CD4-positive, alpha-beta T cell (primary cell): ENCODE data around the gene ZNF223. TPM values are rescaled to one million over a fixed set of nuclear protein-coding genes. Genes with fewer than 3 reads are reported as not detected.

ENCODE experiments used
- ATAC-seq: fragments of 200-7000 bp; cut with Tn5 transposase; one replicate; pipeline ENCODE4 v1.10.0; 2022; ENCODE audit warnings: mild to moderate bottlenecking; ENCODE audit not compliant: poor library complexity
- CTCF ChIA-PET: fragments of 350-600 bp; sonication (Branson Sonifier 250); formaldehyde crosslinking; loops from one replicate; lab custom pipeline; 2021; ENCODE audit warnings: antibody characterized with exemption, inconsistent platforms; lab: Charles Lee
- POLR2A ChIA-PET: fragments of 350-600 bp; sonication (Branson Sonifier 250); formaldehyde crosslinking; loops from one replicate; lab custom pipeline; 2021; ENCODE audit warnings: antibody characterized with exemption, inconsistent platforms; lab: Charles Lee
- DNase-seq, 14 experiments: peaks; one replicate each; pipeline ENCODE4 v3.0.0-alpha.2; 2013 to 2020; ENCODE audit warnings: mixed read lengths in 2 of 14
- H3K27ac ChIP-seq, 2 donors: one replicate each; pipeline versions ENCODE4 v1.5.1 to v1.7.0; 2013; ENCODE audit warnings: low read length in 2 of 2, low read depth in 1 of 2, mild to moderate bottlenecking in 1 of 2
- H3K27me3 ChIP-seq, 2 experiments: 1 replicate in 1 of 2; 2 replicates in 1 of 2; pipeline versions ENCODE4 v1.6.1 to v1.7.0; 2013; ENCODE audit warnings: low read length in 2 of 2, control low read depth in 1 of 2, mild to moderate bottlenecking in 1 of 2, moderate library complexity in 1 of 2; ENCODE audit not compliant: insufficient read depth in 2 of 2, control insufficient read depth in 1 of 2
- H3K36me3 ChIP-seq: one replicate; pipeline ENCODE4 v1.6.1; 2013; ENCODE audit warnings: low read length, control low read depth; ENCODE audit not compliant: insufficient read depth
- H3K4me1 ChIP-seq: one replicate; pipeline ENCODE4 v1.6.1; 2013; ENCODE audit warnings: low read length, control low read depth; ENCODE audit not compliant: insufficient read depth
- H3K4me3 ChIP-seq: one replicate; pipeline ENCODE4 v1.5.1; 2013; ENCODE audit warnings: mild to moderate bottlenecking, low read length, moderate library complexity
- H3K9me3 ChIP-seq, 2 experiments: 1 replicate in 1 of 2; 2 replicates in 1 of 2; pipeline versions ENCODE4 v1.6.1 to v1.7.0; 2013; ENCODE audit warnings: low read length in 2 of 2, mild to moderate bottlenecking in 2 of 2, control low read depth in 1 of 2, moderate library complexity in 1 of 2; ENCODE audit not compliant: control insufficient read depth in 1 of 2, insufficient read depth in 1 of 2
- H3K27ac Mint-ChIP-seq: one replicate; pipeline ENCODE4 v1.8.0; 2020; ENCODE audit warnings: mixed read lengths
- H3K27me3 Mint-ChIP-seq: one replicate; pipeline ENCODE4 v1.8.0; 2021; ENCODE audit warnings: mixed read lengths
- H3K36me3 Mint-ChIP-seq: one replicate; pipeline ENCODE4 v1.8.0; 2021; ENCODE audit warnings: low read depth, mixed read lengths
- H3K4me1 Mint-ChIP-seq: one replicate; pipeline ENCODE4 v1.8.0; 2021; ENCODE audit warnings: low read depth, mixed read lengths
- H3K4me3 Mint-ChIP-seq: one replicate; pipeline ENCODE4 v1.8.0; 2020; ENCODE audit warnings: mild to moderate bottlenecking, mixed read lengths
- H3K9me3 Mint-ChIP-seq: one replicate; pipeline ENCODE4 v1.8.0; 2020; ENCODE audit warnings: mixed read lengths
- intact Hi-C, 2 experiments: fragments of 100-400 bp; cut with DNase I in 1 of 2; cut with micrococcal nuclease in 1 of 2; formaldehyde crosslinking; loops; one replicate each; pipeline versions ENCODE4 v1.15.1 to v1.9.0; 2023 to 2025; cut with DNase I, micrococcal nuclease
- total RNA-seq, 174 experiments: library from RNA in 2 of 174; stranded (reverse) in 2 of 174; gene quantifications; one replicate each; pipeline ENCODE4 v1.2.3 and lab custom pipeline; 2021 to 2026
- TF ChIP-seq, protein P1 (sequence below): fragments of 200-600 bp; IDR thresholded peaks from one replicate; pipeline ENCODE4 v1.8.0; 2022; ENCODE audit warnings: antibody characterized with exemption, mild to moderate bottlenecking

ZNF223 gene
- total RNA-seq, 2 experiments from 2014 or later = 0.67 to 1.1 TPM

DNA sequence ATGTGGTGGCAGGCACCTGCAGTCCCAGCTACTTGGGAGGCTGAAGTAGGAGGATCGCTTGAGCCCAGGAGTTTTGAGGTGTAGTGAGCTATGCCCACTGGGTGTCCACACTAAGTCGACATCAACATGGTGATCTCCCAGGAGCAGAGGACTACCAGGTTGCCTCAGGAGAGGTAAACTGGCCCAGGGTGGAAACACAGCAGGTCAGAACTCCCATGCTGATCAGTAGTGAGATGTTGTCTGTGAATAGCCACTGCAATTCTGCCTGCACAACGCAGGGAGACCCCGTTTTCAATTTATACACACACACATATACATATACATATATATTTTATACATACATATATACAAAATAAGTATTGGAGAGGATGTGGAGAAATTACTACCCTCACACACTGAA, 40.3 kb downstream of the ZNF223 start:
- H3K27me3 Mint-ChIP-seq = no peaks in the 10 kb centered on the region
- peaks cover 6% of the 10 kb centered on the region for H3K4me1 ChIP-seq
- peaks cover 0 to 5% of the 10 kb centered on the region in 2 experiments for H3K9me3 ChIP-seq
- ATAC-seq (no peak), DNase-seq (no peak)
- H3K27ac ChIP-seq = no peak overlapping the region
- peaks cover 46% of the 10 kb centered on the region for H3K36me3 Mint-ChIP-seq
- peaks cover 9% of the 10 kb centered on the region for H3K36me3 ChIP-seq
- intact Hi-C loops = loop anchor here in 1 of 2 experiments (5.0 kb wide), 7 partner anchors 40 to 265 kb away; partner anchors contain the start of genes ZNF155, ZNF223, ZNF230 and ZNF234
- no peak overlapping the region for H3K27ac Mint-ChIP-seq
- ChIA-PET CTCF (no interaction called here), POLR2A (no interaction called here)
- peaks cover under 1% of the 10 kb centered on the region for H3K9me3 Mint-ChIP-seq
- H3K4me3 Mint-ChIP-seq = peak overlapping the region; percentile 69
- TF ChIP-seq, protein P1, sequence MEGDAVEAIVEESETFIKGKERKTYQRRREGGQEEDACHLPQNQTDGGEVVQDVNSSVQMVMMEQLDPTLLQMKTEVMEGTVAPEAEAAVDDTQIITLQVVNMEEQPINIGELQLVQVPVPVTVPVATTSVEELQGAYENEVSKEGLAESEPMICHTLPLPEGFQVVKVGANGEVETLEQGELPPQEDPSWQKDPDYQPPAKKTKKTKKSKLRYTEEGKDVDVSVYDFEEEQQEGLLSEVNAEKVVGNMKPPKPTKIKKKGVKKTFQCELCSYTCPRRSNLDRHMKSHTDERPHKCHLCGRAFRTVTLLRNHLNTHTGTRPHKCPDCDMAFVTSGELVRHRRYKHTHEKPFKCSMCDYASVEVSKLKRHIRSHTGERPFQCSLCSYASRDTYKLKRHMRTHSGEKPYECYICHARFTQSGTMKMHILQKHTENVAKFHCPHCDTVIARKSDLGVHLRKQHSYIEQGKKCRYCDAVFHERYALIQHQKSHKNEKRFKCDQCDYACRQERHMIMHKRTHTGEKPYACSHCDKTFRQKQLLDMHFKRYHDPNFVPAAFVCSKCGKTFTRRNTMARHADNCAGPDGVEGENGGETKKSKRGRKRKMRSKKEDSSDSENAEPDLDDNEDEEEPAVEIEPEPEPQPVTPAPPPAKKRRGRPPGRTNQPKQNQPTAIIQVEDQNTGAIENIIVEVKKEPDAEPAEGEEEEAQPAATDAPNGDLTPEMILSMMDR = no peak
- H3K27me3 ChIP-seq = no peaks in the 10 kb centered on the region
- H3K4me3 ChIP-seq = no peak overlapping the region
- peaks cover 13% of the 10 kb centered on the region for H3K4me1 Mint-ChIP-seq

DNA sequence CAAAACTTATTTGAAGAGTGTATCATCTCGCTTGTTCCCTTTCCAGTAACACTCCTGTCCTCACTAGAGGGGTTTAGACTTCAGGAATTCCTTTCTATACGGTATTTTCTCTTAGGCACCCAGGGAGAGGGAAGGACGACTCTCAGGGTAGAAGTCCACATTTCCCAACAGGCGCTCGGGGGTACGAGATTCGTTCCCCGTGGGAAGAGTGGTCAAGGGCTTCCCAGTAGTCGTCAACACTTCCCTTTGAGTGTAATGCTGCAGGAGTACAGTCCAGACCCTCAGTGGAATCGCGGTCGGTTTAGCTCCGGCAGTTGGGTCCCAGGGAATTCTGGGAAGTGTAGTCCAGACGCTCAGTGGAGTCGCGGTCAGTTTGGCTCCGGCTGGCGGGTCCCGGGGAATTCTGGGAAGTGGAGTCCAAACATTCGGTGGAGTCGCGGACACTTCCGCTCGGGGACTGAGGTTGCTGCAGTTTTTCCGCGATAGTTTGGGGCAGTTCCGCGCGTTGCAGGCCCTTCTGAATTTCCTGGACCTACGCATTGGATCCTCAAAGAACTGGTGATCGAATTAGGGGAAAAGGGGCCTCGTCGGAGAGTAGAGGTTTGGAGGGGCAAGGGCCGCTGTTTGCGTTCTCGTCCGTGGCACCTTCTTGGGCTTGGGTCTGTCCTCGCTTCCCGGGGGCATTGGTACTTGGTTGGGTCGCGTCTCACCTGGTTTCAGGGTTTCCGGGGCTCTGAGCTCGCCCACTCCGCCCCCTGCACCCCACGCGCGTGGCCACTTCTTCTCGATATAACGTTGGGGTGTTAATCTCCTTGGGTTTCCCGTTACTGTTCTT, 42.3 kb downstream of the ZNF223 start, which contains the start of gene ZNF224:
ZNF224 (plus strand) TSS at position 431 of the 835 bp plus-strand sequence. CDS start 3,513 bp downstream, outside the sequence.
- peaks cover 24% of the 10 kb centered on the region for H3K4me1 Mint-ChIP-seq
- no peaks in the 10 kb centered on the region for H3K27me3 ChIP-seq
- ChIA-PET CTCF (interaction anchor here (1.0 to 1.7 kb wide), 6 partner anchors 9 to 92 kb away, joined by 3 to 8 read pairs (median 3); partner anchors contain the start of gene ZNF225), POLR2A (interaction anchor here (0.7 to 2.3 kb wide), 9 partner anchors 19 to 159 kb away, joined by 3 to 18 read pairs (median 6); partner anchors contain the start of genes ZNF225, ZNF226, ZNF227 and ZNF45)
- peak within 1 kb of the TSS; percentile 91 for H3K4me3 ChIP-seq
- H3K9me3 Mint-ChIP-seq = peaks cover 3% of the 10 kb centered on the region
- H3K9me3 ChIP-seq = no peaks in the 10 kb centered on the region
- no peaks in the 10 kb centered on the region for H3K27me3 Mint-ChIP-seq
- intact Hi-C loops = loop anchor here (1.0 to 5.0 kb wide), 13 partner anchors 19 to 267 kb away; partner anchors contain the start of genes ZNF230 (in 2 of the 2), ZNF284 (in 2 of the 2), ZNF45 (in 2 of the 2) and ZNF155 (in 1 of the 2)
- H3K36me3 Mint-ChIP-seq = peaks cover 47% of the 10 kb centered on the region
- TF ChIP-seq, protein P1 = no peak
- peak; percentile 88 for ATAC-seq
- H3K4me1 ChIP-seq = peaks cover 6% of the 10 kb centered on the region
- peaks cover 25% of the 10 kb centered on the region for H3K36me3 ChIP-seq
- DNase-seq = peak; percentile 62 to 92 (median 74)
- peak within 1 kb of the TSS; percentile 30 to 79 for H3K27ac ChIP-seq
- H3K4me3 Mint-ChIP-seq = peak within 1 kb of the TSS; percentile 96
- H3K27ac Mint-ChIP-seq = peak within 1 kb of the TSS; percentile 69

DNA sequence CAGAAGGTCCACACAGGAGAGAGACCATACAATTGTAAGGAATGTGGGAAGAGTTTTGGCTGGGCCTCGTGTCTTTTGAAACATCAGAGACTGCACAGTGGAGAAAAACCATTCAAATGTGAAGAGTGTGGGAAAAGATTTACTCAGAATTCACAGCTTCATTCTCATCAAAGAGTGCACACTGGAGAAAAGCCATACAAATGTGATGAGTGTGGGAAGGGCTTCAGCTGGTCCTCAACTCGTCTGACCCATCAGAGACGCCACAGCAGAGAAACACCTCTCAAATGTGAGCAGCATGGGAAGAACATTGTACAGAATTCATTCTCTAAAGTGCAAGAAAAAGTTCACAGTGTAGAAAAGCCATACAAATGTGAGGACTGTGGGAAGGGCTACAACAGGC, 55.9 kb downstream of the ZNF223 start:
- peaks cover 27 to 68% of the 10 kb centered on the region in 2 experiments for H3K9me3 ChIP-seq
- ChIA-PET POLR2A (no interaction called here), CTCF (no interaction called here)
- TF ChIP-seq, protein P1 = no peak
- DNase-seq (no peak), ATAC-seq (no peak)
- Mint-ChIP-seq H3K36me3 (peaks cover 84% of the 10 kb centered on the region), H3K27ac (no peak overlapping the region), H3K4me3 (no peak overlapping the region), H3K27me3 (no peaks in the 10 kb centered on the region), H3K9me3 (peaks cover 20% of the 10 kb centered on the region), H3K4me1 (peaks cover 12% of the 10 kb centered on the region)
- H3K36me3 ChIP-seq = peaks cover 34% of the 10 kb centered on the region
- no peak overlapping the region for H3K4me3 ChIP-seq
- intact Hi-C loops = no loop called here
- H3K27ac ChIP-seq = no peak overlapping the region
- H3K27me3 ChIP-seq = no peaks in the 10 kb centered on the region
- peaks cover 2% of the 10 kb centered on the region for H3K4me1 ChIP-seq
